HG03175 (cell line): ENCODE results near the gene ARV1.
"Not testable (repeated sequence)": the region's sequence is repeated elsewhere in the genome, so short reads cannot be mapped to it uniquely, and the experiment has no call there.

Source experiments
- ATAC-seq: cut with Tn5 transposase; IDR thresholded peaks from one replicate; pipeline ENCODE4 v1.9.1; 2021; ENCODE audit warnings: mild to moderate bottlenecking, moderate library complexity; ENCODE audit not compliant: unreplicated experiment

ARV1 gene

GRCh38 chr1:231016966-231017365, 38.1 kb downstream of the ARV1 start:
- no peak for ATAC-seq

- no peak for ATAC-seq
Measured at GRCh38 chr1:231019711-231020110, 40.8 kb downstream of the ARV1 start.

- no peak for ATAC-seq
Measured at GRCh38 chr1:231020139-231020601, 41.3 kb downstream of the ARV1 start.

GRCh38 chr1:231020816-231021215, 41.9 kb downstream of the ARV1 start:
- no peak for ATAC-seq

- ATAC-seq: no peak
Measured at GRCh38 chr1:231021540-231022031, 42.7 kb downstream of the ARV1 start.

GRCh38 chr1:231022543-231022942, 43.6 kb downstream of the ARV1 start:
- ATAC-seq: not testable (repeated sequence)

GRCh38 chr1:231023150-231023549, 44.3 kb downstream of the ARV1 start:
- no peak for ATAC-seq

- ATAC-seq: no peak
Measured at GRCh38 chr1:231026576-231026975, 47.7 kb downstream of the ARV1 start.

GRCh38 chr1:231027136-231027925, 48.4 kb downstream of the ARV1 start:
- no peak for ATAC-seq

- ATAC-seq: no peak
Measured at GRCh38 chr1:231027971-231028370, 49.1 kb downstream of the ARV1 start.

GRCh38 chr1:231028682-231029081, 49.8 kb downstream of the ARV1 start:
- no peak for ATAC-seq

GRCh38 chr1:231029247-231029646, 50.4 kb downstream of the ARV1 start:
- not testable (repeated sequence) for ATAC-seq

- ATAC-seq: no peak
Measured at GRCh38 chr1:231029841-231030240, 50.9 kb downstream of the ARV1 start.

- ATAC-seq: no peak
Measured at GRCh38 chr1:231032963-231033362, 54.1 kb downstream of the ARV1 start.

- ATAC-seq: no peak
Measured at GRCh38 chr1:231035799-231036198, 56.9 kb downstream of the ARV1 start.

- ATAC-seq: no peak
Measured at GRCh38 chr1:231036416-231036815, 57.5 kb downstream of the ARV1 start.

GRCh38 chr1:231037585-231038517, 59.0 kb downstream of the ARV1 start:
- ATAC-seq: no peak

GRCh38 chr1:231039161-231040018, 60.5 kb downstream of the ARV1 start:
- ATAC-seq: peak; percentile 38

- ATAC-seq: peak; percentile 70
Measured at GRCh38 chr1:231040019-231040799, 61.3 kb downstream of the ARV1 start, which contains the start of gene FAM89A. Gene FAM89A (minus strand): TSS chr1:231040254. CDS start chr1:231040211, 43 bp downstream.
